HepG2 (cell line): ENCODE results near the gene PRDM9. TPM values are rescaled to one million over a fixed set of nuclear protein-coding genes. Genes with fewer than 3 reads are reported as not detected.
"Not testable (repeated sequence)": the region's sequence is repeated elsewhere in the genome, so short reads cannot be mapped to it uniquely, and the experiment has no call there.

Source experiments
- ATAC-seq: fragments of 200-7000 bp; cut with Tn5 transposase; 3 replicates; pipeline ENCODE4 v1.9.1; 2020; ENCODE audit warnings: mild to moderate bottlenecking, moderate library complexity
- BruUV-seq: library from RNA; stranded (reverse); fragments of 400-500 nt; replicated peaks from 2 replicates; lab custom pipeline; 2021; lab: Mats Ljungman, UMichigan
- CTCF ChIA-PET: fragments of 300-600 bp; formaldehyde crosslinking; extraction: SDS; loops from one replicate; lab custom pipeline; 2021; ENCODE audit warnings: low total read pairs, inconsistent platforms, low intra/inter-chr PET ratio; lab: Yijun Ruan, JAX
- POLR2A ChIA-PET: fragments of 350-600 bp; sonication (Branson Sonifier 250); formaldehyde crosslinking; loops from one replicate; lab custom pipeline; 2020; ENCODE audit warnings: antibody characterized with exemption, inconsistent platforms; lab: Yijun Ruan, JAX
- DNase-seq: peaks from one replicate; pipeline ENCODE4 v3.0.0-alpha.2; 2015; ENCODE audit warnings: low spot score
- FAIRE-seq: peaks from 3 replicates; lab custom pipeline; 2011; peaks lifted over from hg19 to GRCh38; lab: Jason Lieb, UNC
- H2AFZ ChIP-seq: one replicate; pipeline ENCODE4 v1.6.1; 2011; ENCODE audit warnings: low read length, inconsistent platforms
- H3K27ac ChIP-seq: fragments of 300-600 bp; 3 replicates; pipeline ENCODE4 v1.8.0; 2011; ENCODE audit warnings: mixed run types, mild to moderate bottlenecking, mixed read lengths, low read length, inconsistent platforms; ENCODE audit not compliant: insufficient read depth; ENCODE audit errors: extremely low read length
- H3K27me3 ChIP-seq, 2 experiments: fragments of 200-600 bp in 1 of 2; 2 replicates in 1 of 2; 3 replicates in 1 of 2; pipeline versions ENCODE4 v1.6.0 to v1.8.0; 2011; ENCODE audit warnings: low read length in 2 of 2, mild to moderate bottlenecking in 2 of 2, moderate library complexity in 2 of 2, inconsistent platforms in 1 of 2; ENCODE audit not compliant: insufficient read depth in 2 of 2, control insufficient read depth in 1 of 2
- H3K36me3 ChIP-seq, 2 experiments: fragments of 200-600 bp in 1 of 2; replicated peaks in 1 of 2; 2 replicates in 1 of 2; 3 replicates in 1 of 2; pipeline versions ENCODE4 v1.5.1 to v1.8.0; 2011; ENCODE audit warnings: low read length in 2 of 2, inconsistent platforms in 1 of 2; ENCODE audit not compliant: insufficient read depth in 2 of 2, control insufficient read depth in 1 of 2
- H3K4me1 ChIP-seq: 2 replicates; pipeline ENCODE4 v1.5.1; 2012; ENCODE audit warnings: low read length, inconsistent platforms; ENCODE audit not compliant: insufficient read depth
- H3K4me2 ChIP-seq: 2 replicates; pipeline ENCODE4 v1.6.0; 2011; ENCODE audit warnings: low read depth, low read length, inconsistent platforms
- H3K4me3 ChIP-seq, 3 experiments: fragments of 200-600 bp in 1 of 3; sonication (generic), shearing (Covaris generic) in 1 of 3; replicated peaks in 1 of 3; 2 replicates each; pipeline ENCODE4 v1.5.1; 2011 to 2016; ENCODE audit warnings: low read length in 3 of 3, inconsistent platforms in 2 of 3, low read depth in 2 of 3, mild to moderate bottlenecking in 2 of 3, control low read depth in 1 of 3, mixed read lengths in 1 of 3; ENCODE audit not compliant: insufficient read depth in 1 of 3
- H3K79me2 ChIP-seq: one replicate; pipeline ENCODE4 v1.6.1; 2011; ENCODE audit warnings: low read length, inconsistent platforms; ENCODE audit not compliant: insufficient read depth
- H3K9ac ChIP-seq: 2 replicates; pipeline ENCODE4 v1.6.0; 2011; ENCODE audit warnings: mild to moderate bottlenecking, low read depth, low read length, inconsistent platforms; ENCODE audit not compliant: insufficient read depth
- H3K9me3 ChIP-seq: 2 replicates; pipeline ENCODE4 v1.5.1; 2012; ENCODE audit warnings: mild to moderate bottlenecking, low read length
- H4K20me1 ChIP-seq: 2 replicates; pipeline ENCODE4 v1.6.0; 2011; ENCODE audit warnings: inconsistent platforms, mild to moderate bottlenecking, low read length, moderate library complexity; ENCODE audit not compliant: insufficient read depth
- BRCA1 ChIP-seq: sonication (generic); formaldehyde crosslinking; IDR thresholded peaks from 2 replicates; pipeline ENCODE4 v1.4.0; 2020; ENCODE audit warnings: missing genetic modification reagents
- CENPX ChIP-seq: sonication (generic); formaldehyde crosslinking; IDR thresholded peaks from 2 replicates; pipeline ENCODE4 v1.9.0; 2021; ENCODE audit warnings: mild to moderate bottlenecking, missing genetic modification reagents, moderate library complexity
- PHF21A ChIP-seq: sonication (generic); formaldehyde crosslinking; IDR thresholded peaks from 2 replicates; pipeline ENCODE4 v1.5.0; 2020; ENCODE audit warnings: mild to moderate bottlenecking, missing genetic modification reagents
- RBM22 ChIP-seq: fragments of 200-400 bp; formaldehyde crosslinking; optimal IDR thresholded peaks from 2 replicates; pipeline ENCODE3; 2017; ENCODE audit warnings: mild to moderate bottlenecking, low read length, moderate library complexity
- SP5 ChIP-seq: IDR thresholded peaks from 2 replicates; pipeline ENCODE4 v1.6.1; 2016; ENCODE audit warnings: low read depth, borderline replicate concordance
- ZNF121 ChIP-seq: sonication (generic); formaldehyde crosslinking; IDR thresholded peaks from 2 replicates; pipeline ENCODE4 v1.5.0; 2020; ENCODE audit warnings: mild to moderate bottlenecking, missing genetic modification reagents
- ZNF574 ChIP-seq: sonication (generic); formaldehyde crosslinking; IDR thresholded peaks from 2 replicates; pipeline ENCODE4 v1.4.0; 2020; ENCODE audit warnings: missing genetic modification reagents
- ZNF644 ChIP-seq: IDR thresholded peaks from 2 replicates; pipeline ENCODE4 v1.6.1; 2016; ENCODE audit warnings: low read depth
- ZNF773 ChIP-seq: sonication (generic); formaldehyde crosslinking; IDR thresholded peaks from 2 replicates; pipeline ENCODE4 v1.4.0; 2020; ENCODE audit warnings: missing genetic modification reagents, borderline replicate concordance
- WGBS: methylation state at CpG from one replicate; pipeline ENCODE4 v1.1.6; 2017; ENCODE audit warnings: low lambda C conversion rate; 5-methylcytosine and 5-hydroxymethylcytosine counted together
- in situ Hi-C: cut with HindIII; loops from 2 replicates; pipeline ENCODE4 v1.10.0; 2017; ENCODE audit warnings: low pct_unique_long_range_greater_than_20kb; ENCODE audit not compliant: extremely low pct_ligation_motif_present
- intact Hi-C: fragments of 100-400 bp; cut with micrococcal nuclease; formaldehyde crosslinking; loops from one replicate; pipeline ENCODE4 v1.10.0; 2022; ENCODE audit not compliant: unreplicated experiment
- polyA plus RNA-seq, 8 experiments: library from polyadenylated mRNA; depleted of rRNA in 3 of 8; stranded (reverse) in 7 of 8; unstranded in 1 of 8; fragments of >200 nt; fragmentation: Illumina TruSeq in 4 of 8; extraction: Trizol in 4 of 8; gene quantifications; 2 replicates each; pipeline versions ENCODE4 v1.2.1 to v1.2.3, GENCODE V29; 2011 to 2016; ENCODE audit warnings: low read depth in 4 of 8, missing spikeins in 1 of 8, mixed read lengths in 1 of 8; ENCODE audit not compliant: insufficient read depth in 1 of 8
- total RNA-seq, 5 experiments: library from RNA; depleted of rRNA; stranded (reverse); fragments of >200 nt; fragmentation: Illumina TruSeq; extraction: Trizol; gene quantifications; 2 replicates each; pipeline ENCODE4 v1.2.3, GENCODE V29; 2016; ENCODE audit warnings: low read depth in 1 of 5

PRDM9 gene
- total and polyA plus RNA-seq, 2 of the 13 experiments (the other 11 are each of a cell fraction or from before 2014, with no cell fraction given) = not detected

DNA sequence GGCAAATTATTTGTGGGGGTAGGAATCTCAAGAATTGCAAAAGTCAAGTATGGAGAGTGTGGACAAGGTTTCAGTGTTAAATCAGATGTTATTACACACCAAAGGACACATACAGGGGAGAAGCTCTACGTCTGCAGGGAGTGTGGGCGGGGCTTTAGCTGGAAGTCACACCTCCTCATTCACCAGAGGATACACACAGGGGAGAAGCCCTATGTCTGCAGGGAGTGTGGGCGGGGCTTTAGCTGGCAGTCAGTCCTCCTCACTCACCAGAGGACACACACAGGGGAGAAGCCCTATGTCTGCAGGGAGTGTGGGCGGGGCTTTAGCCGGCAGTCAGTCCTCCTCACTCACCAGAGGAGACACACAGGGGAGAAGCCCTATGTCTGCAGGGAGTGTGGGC lies 19.2 kb downstream of the PRDM9 start:
- in situ Hi-C loops, H4K20me1 ChIP-seq, intact Hi-C loops, H3K9ac ChIP-seq, POLR2A ChIA-PET, H3K27me3 ChIP-seq, H3K36me3 ChIP-seq, H3K9me3 ChIP-seq, H3K27ac ChIP-seq, CTCF ChIA-PET, FAIRE-seq, H3K4me2 ChIP-seq, H2AFZ ChIP-seq, H3K79me2 ChIP-seq, H3K4me1 ChIP-seq, ATAC-seq, DNase-seq, BruUV-seq, H3K4me3 ChIP-seq: not testable (repeated sequence)
- WGBS = 4% methylated on average over 2 of the region's 5 CpGs

DNA sequence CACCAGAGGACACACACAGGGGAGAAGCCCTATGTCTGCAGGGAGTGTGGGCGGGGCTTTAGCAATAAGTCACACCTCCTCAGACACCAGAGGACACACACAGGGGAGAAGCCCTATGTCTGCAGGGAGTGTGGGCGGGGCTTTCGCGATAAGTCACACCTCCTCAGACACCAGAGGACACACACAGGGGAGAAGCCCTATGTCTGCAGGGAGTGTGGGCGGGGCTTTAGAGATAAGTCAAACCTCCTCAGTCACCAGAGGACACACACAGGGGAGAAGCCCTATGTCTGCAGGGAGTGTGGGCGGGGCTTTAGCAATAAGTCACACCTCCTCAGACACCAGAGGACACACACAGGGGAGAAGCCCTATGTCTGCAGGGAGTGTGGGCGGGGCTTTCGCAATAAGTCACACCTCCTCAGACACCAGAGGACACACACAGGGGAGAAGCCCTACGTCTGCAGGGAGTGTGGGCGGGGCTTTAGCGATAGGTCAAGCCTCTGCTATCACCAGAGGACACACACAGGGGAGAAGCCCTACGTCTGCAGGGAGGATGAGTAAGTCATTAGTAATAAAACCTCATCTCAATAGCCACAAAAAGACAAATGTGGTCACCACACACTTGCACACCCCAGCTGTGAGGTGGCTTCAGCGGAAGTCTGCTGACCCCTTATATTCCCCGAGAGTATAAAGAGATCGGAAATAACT lies 20.0 kb downstream of the PRDM9 start:
- in situ Hi-C loops, H4K20me1 ChIP-seq, H3K4me2 ChIP-seq, intact Hi-C loops, H3K36me3 ChIP-seq, CTCF ChIA-PET, H2AFZ ChIP-seq, POLR2A ChIA-PET, ATAC-seq, H3K4me3 ChIP-seq, BruUV-seq, H3K9ac ChIP-seq, H3K79me2 ChIP-seq, H3K27me3 ChIP-seq, H3K9me3 ChIP-seq, H3K4me1 ChIP-seq, H3K27ac ChIP-seq, FAIRE-seq, DNase-seq: not testable (repeated sequence)
- 73% methylated on average over 15 of the region's 15 CpGs for WGBS

- no peak overlapping the region for H3K4me2 ChIP-seq
- no peaks in the 10 kb centered on the region for H3K36me3 ChIP-seq
- no TSS peak for BruUV-seq
- H3K4me1 ChIP-seq = no peaks in the 10 kb centered on the region
- CTCF ChIA-PET = no interaction called here
- FAIRE-seq (no peak), DNase-seq (no peak), ATAC-seq (no peak)
- H3K27me3 ChIP-seq = no peaks in the 10 kb centered on the region
- WGBS = 2% methylated on average over 4 of the region's 4 CpGs
- in situ Hi-C loops = no loop called here
- intact Hi-C loops = no loop called here
- H3K79me2 ChIP-seq = no peaks in the 10 kb centered on the region
- no peak overlapping the region for H2AFZ ChIP-seq
- no peaks in the 10 kb centered on the region for H3K9me3 ChIP-seq
- H3K4me3 ChIP-seq = no peak overlapping the region
- H4K20me1 ChIP-seq = no peaks in the 10 kb centered on the region
- H3K27ac ChIP-seq = no peak overlapping the region
- no peak overlapping the region for H3K9ac ChIP-seq
- POLR2A ChIA-PET = no interaction called here
- TF ChIP-seq ZNF121 (CRISPR knock-in tag) = no peak
- no peak for TF ChIP-seq ZNF773 (CRISPR knock-in tag)
- no peak for TF ChIP-seq BRCA1
- no peak for TF ChIP-seq PHF21A (CRISPR knock-in tag)
- no peak for TF ChIP-seq ZNF644 (CRISPR knock-in tag)
- TF ChIP-seq RBM22 = no peak
- no peak for TF ChIP-seq SP5 (CRISPR knock-in tag)
- no peak for TF ChIP-seq ZNF574
- TF ChIP-seq CENPX (CRISPR knock-in tag) = no peak
Observed at GRCh38 chr5:23528677-23529076, 21.3 kb downstream of the PRDM9 start.
